Measurements from ENCODE around the gene GLOD4.
"Not testable (repeated sequence)": the region's sequence is repeated elsewhere in the genome, so short reads cannot be mapped to it uniquely, and the experiment has no call there.

Gene GLOD4

GRCh38 chr17:774313-774584 lies 7.8 kb downstream of the GLOD4 start:
- DNase-seq (ENCODE audit: low read depth in 2 of 2) = no peak

GRCh38 chr17:773467-774312 lies 8.4 kb downstream of the GLOD4 start:
- no peak for DNase-seq (ENCODE audit: low read depth in 2 of 2)

- DNase-seq (ENCODE audit: low read depth in 2 of 2) = no peak
These were observed 9.1 kb downstream of the GLOD4 start for GRCh38 chr17:773016-773415.

- DNase-seq (ENCODE audit: low read depth in 2 of 2) = no peak
These were observed 15.0 kb downstream of the GLOD4 start for GRCh38 chr17:767076-767475.

DNA sequence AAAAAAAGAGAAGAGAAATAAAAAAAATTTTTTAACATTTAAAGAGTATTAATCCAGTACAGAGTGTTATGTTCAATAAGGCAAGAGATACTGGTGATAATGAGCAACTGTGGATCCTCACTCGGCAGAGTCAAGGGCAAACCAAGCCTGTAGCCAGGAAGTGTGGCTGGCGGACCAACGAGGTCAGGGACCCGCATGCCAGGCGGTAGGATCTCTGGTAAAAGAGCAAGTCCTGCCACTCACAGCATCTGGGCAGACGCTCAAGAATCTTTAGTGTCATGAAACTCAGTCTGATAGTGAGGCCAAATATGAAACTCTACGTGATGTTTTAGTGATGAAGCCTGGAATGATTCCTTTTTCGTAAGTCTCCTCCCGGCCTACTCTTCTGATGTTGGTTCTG lies 21.7 kb downstream of the GLOD4 start:
- no peak for DNase-seq (ENCODE audit: low read depth in 2 of 2)

DNA sequence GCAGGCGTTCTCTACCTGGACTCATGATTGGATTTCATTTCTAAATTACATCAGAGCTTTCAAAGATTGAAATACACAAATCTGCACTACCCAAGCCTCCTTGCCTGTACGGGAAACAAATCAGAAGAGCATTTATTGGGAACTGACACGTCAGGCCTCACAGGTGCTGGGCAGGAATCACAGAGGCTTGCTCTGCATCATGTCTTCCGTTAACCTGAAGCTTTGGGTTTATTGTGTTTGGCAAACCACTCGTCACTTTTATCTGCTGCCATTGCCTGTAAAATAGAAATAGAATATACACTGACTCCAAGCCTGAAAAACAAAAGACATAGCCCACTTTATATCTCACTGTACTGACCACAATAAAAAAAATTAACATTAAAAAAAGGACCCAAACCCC lies 22.1 kb downstream of the GLOD4 start:
- no peak for DNase-seq (ENCODE audit: low read depth in 2 of 2)

GRCh38 chr17:756010-756567 lies 26.0 kb downstream of the GLOD4 start:
- not testable (repeated sequence) for DNase-seq (ENCODE audit: low read depth in 2 of 2)

DNA sequence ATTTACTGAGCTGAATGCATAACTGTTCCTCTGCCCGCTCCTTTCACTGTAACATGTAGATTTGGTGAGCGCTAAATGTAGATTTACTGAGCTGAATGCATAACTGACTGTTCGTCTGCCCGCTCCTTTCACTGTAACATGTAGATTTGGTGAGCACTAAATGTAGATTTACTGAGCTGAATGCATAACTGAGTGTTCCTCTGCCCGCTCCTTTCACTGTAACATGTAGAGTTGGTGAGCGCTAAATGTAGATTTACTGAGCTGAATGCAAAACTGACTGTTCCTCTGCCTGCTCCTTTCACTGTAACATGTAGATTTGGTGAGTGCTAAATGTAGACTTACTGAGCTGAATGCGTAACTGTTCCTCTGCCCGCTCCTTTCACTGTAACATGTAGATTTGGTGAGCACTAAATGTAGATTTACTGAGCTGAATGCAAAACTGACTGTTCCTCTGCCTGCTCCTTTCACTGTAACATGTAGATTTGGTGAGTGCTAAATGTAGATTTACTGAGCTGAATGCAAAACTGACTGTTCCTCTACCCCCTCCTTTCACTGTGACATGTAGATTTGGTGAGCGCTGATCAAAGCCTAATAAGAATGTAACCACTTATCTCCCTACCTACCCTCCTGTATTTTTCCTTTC lies 26.6 kb downstream of the GLOD4 start:
- not testable (repeated sequence) for DNase-seq (ENCODE audit: low read depth in 2 of 2)

DNA sequence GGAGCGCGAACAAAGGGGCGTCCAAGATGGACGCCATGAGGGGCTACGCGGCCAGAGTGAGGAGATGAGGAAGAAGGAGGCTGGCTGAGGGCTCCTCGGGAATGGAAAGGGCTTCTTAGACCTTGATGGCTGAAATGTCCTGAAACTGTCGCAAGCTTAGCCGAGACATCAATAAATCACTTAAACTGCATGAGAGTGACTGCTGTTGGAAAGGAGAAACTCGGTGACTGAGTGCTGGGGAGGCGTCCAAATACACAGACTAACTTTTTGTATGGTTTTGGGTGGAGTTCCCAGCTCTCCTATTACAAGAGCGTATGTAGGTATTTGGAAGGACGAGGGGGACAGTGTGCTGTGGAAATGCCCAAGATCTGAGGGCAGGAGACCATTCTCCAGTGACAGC lies 28.7 kb downstream of the GLOD4 start:
- no peak for DNase-seq (ENCODE audit: low read depth in 2 of 2)

DNA sequence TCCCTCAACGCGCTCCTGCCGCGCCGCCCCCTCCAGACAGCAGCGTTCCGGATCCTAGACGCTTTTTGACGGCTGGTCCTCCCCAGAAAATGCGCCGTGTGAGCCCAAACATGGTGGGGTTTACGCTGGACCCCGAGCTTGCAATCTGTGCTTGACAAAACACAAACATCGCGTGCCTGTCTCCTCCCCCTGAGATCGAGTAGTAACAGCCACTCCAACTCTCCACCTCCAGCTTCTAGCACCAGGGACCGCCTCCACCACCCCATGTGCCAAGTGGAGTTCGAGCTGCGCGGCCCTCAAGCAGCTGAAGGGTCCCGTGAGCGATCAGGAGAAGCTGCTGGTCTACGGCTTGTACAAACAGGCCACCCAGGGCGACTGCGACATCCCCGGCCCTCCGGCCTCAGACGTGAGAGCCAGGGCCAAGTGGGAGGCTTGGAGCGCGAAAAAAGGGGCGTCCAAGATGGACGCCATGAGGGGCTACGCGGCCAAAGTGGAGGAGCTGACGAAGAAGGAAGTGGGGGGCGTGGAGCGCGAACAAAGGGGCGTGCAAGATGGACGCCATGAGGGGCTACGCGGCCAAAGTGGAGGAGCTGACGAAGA lies 29.4 kb downstream of the GLOD4 start:
- peak in 1 of 2 donors; percentile 14 for DNase-seq (ENCODE audit: low read depth in 2 of 2)

DNA sequence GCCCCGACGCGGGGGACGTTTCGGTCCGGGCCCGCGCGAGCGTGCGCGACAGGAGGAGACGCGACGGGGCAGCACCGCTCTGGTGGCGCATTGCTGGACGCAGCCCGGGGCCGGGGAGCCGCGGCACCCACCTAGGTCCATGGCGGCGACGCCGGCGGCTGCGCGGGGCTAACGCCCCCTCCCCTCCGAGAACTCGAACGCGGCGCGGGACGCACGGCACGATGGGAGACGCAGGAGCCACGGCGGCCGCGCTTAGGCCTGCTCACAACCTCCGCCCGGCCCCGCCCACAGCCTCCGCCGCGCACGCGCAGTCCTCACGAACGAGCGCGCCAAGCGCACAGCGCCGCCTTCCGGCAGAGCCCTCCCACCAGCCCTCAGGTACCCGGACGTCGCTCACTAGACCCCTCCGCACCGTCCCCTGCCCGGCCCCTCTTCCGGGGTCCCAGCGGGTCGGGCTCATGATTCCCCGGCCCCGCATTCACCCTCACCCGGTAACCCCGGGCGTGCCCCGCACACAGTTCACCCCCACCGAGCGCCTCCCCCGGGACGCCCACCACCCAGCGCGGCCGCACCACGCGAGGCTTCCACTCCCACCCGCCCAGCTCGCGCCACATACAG lies 30.0 kb downstream of the GLOD4 start, which contains the start of gene GEMIN4:
TSS of gene GEMIN4 (minus strand) at position 263 of the 618 bp plus-strand sequence. CDS start at position 141, 122 bp downstream.
- DNase-seq (ENCODE audit: low read depth in 2 of 2) = peak; percentile 90 to 94

GRCh38 chr17:751269-752001 lies 30.6 kb downstream of the GLOD4 start:
- DNase-seq (ENCODE audit: low read depth in 2 of 2) = peak; percentile 16 to 32

DNA sequence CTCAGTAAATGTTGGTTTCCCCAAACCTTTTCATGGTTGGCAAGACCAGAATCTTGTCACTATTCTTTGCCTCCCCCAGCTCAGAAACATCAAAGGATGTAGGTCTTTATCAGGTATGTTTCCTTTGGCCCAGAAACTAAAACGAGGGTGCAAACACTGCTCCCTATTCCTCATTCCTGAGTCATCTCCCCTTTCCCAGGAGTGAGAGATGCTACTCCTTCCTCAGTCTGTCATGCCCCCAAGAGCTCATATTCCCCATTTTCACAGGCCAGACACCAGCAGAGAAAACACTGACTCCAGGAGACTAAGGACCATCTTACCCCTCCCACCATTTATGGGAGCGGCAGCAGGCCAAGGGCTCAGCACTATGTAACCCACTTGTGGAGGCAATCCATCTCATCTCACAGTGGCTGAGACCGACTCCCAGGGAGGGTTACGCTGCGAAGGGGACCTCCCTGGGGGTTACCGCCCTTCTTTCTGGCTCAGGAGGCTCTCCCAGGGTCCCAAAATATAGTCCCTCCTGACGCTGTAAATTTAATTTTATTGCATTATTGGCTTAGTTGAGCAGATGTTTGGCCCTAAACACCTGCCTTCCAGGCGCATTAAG lies 31.5 kb downstream of the GLOD4 start:
- DNase-seq (ENCODE audit: low read depth in 2 of 2) = no peak

- not testable (repeated sequence) for DNase-seq (ENCODE audit: low read depth in 2 of 2)
These were observed 32.7 kb downstream of the GLOD4 start for GRCh38 chr17:749359-749758.

DNA sequence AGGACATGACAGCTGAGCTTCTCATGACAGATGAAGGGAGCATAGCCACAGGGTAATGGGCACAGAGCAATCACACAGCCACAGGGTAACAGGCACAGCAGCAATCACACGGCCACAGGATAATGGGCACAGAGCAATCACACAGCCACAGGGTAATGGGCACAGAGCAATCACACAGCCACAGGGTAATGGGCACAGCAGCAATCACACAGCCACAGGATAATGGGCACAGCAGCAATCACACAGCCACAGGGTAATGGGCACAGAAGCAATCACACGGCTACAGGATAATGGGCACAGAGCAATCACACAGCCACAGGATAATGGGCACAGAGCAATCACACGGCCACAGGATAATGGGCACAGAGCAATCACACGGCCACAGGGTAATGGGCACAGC lies 33.5 kb downstream of the GLOD4 start:
- DNase-seq (ENCODE audit: low read depth in 2 of 2) = not testable (repeated sequence)

- no peak for DNase-seq (ENCODE audit: low read depth in 2 of 2)
These were observed 35.1 kb downstream of the GLOD4 start for GRCh38 chr17:746783-747629.

GRCh38 chr17:746181-746580 lies 35.9 kb downstream of the GLOD4 start:
- DNase-seq (ENCODE audit: low read depth in 2 of 2) = no peak

DNA sequence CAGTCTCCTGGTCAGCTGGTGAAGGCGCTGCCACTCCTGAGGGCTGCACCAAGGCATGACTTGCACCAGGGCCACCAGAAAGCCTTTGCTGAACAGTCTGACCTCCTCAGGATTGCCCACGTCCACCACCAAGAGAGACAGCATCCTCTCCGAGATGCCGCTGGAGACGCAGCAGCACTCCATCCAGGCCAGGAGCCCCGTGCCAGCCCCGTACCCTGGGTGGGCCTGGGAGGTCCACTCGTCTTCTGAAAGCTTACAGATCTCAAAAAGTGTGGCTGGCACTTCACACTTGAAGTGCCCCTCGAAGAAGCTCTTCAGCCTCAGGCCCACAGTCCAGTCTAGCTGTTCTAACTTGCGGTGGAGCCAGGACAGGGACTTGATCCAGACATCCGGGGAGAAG lies 36.7 kb downstream of the GLOD4 start:
- no peak for DNase-seq (ENCODE audit: low read depth in 2 of 2)

- DNase-seq (ENCODE audit: low read depth in 2 of 2) = no peak
These were observed 37.1 kb downstream of the GLOD4 start for GRCh38 chr17:744937-745336.

GRCh38 chr17:743139-743538 lies 38.9 kb downstream of the GLOD4 start:
- DNase-seq (ENCODE audit: low read depth in 2 of 2) = no peak
